Measurements from ENCODE around the gene GMDS.

Gene GMDS

GRCh38 chr6:1611572-1612298, 633.7 kb downstream of the GMDS start:
- Histone ChIP-seq H3K27me3 (ENCODE audit: low read depth, low read length) (no peaks in the 10 kb centered on the region), H3K4me2 (ENCODE audit: low read length) (peak overlapping the region; percentile 72), H3K9ac (ENCODE audit: low read length) (peak overlapping the region; percentile 16; the same call in 1 of the 2 replicates), H3K4me3 (ENCODE audit: low read length) (peak overlapping the region; percentile 76), H3K79me2 (ENCODE audit: low read length) (peaks cover 43% of the 10 kb centered on the region), H4K20me1 (ENCODE audit: insufficient read depth, low read length) (no peaks in the 10 kb centered on the region), H3K4me1 (ENCODE audit: low read length) (peaks cover 26% of the 10 kb centered on the region), H2AFZ (ENCODE audit: low read depth, low read length) (no peak overlapping the region), H3K9me3 (ENCODE audit: insufficient read depth, low read length) (no peaks in the 10 kb centered on the region), H3K27ac (ENCODE audit: low read length) (no peak overlapping the region), H3K36me3 (replicated peaks; ENCODE audit: low read depth, low read length) (peaks cover 25% of the 10 kb centered on the region)
- TF ChIP-seq EZH2phosphoT487 (IDR thresholded peaks at IDR 0.05; ENCODE audit: low read depth): no peak
- TF ChIP-seq, protein P1, sequence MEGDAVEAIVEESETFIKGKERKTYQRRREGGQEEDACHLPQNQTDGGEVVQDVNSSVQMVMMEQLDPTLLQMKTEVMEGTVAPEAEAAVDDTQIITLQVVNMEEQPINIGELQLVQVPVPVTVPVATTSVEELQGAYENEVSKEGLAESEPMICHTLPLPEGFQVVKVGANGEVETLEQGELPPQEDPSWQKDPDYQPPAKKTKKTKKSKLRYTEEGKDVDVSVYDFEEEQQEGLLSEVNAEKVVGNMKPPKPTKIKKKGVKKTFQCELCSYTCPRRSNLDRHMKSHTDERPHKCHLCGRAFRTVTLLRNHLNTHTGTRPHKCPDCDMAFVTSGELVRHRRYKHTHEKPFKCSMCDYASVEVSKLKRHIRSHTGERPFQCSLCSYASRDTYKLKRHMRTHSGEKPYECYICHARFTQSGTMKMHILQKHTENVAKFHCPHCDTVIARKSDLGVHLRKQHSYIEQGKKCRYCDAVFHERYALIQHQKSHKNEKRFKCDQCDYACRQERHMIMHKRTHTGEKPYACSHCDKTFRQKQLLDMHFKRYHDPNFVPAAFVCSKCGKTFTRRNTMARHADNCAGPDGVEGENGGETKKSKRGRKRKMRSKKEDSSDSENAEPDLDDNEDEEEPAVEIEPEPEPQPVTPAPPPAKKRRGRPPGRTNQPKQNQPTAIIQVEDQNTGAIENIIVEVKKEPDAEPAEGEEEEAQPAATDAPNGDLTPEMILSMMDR (IDR thresholded peaks at IDR 0.05; ENCODE audit: low read depth, low read length): no peak

DNA sequence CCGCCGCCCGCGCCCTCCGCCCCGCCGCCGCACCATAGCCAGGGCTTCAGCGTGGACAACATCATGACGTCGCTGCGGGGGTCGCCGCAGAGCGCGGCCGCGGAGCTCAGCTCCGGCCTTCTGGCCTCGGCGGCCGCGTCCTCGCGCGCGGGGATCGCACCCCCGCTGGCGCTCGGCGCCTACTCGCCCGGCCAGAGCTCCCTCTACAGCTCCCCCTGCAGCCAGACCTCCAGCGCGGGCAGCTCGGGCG, 634.2 kb downstream of the GMDS start:
- H3K27me3 ChIP-seq (ENCODE audit: low read depth, low read length): no peaks in the 10 kb centered on the region
- no peak overlapping the region for H3K9ac ChIP-seq (ENCODE audit: low read length)

DNA sequence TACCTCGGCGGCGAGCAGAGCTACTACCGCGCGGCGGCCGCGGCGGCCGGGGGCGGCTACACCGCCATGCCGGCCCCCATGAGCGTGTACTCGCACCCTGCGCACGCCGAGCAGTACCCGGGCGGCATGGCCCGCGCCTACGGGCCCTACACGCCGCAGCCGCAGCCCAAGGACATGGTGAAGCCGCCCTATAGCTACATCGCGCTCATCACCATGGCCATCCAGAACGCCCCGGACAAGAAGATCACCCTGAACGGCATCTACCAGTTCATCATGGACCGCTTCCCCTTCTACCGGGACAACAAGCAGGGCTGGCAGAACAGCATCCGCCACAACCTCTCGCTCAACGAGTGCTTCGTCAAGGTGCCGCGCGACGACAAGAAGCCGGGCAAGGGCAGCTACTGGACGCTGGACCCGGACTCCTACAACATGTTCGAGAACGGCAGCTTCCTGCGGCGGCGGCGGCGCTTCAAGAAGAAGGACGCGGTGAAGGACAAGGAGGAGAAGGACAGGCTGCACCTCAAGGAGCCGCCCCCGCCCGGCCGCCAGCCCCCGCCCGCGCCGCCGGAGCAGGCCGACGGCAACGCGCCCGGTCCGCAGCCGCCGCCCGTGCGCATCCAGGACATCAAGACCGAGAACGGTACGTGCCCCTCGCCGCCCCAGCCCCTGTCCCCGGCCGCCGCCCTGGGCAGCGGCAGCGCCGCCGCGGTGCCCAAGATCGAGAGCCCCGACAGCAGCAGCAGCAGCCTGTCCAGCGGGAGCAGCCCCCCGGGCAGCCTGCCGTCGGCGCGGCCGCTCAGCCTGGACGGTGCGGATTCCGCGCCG, 634.7 kb downstream of the GMDS start:
- Histone ChIP-seq H3K36me3 (replicated peaks; ENCODE audit: low read depth, low read length) (peaks cover 25% of the 10 kb centered on the region), H3K79me2 (ENCODE audit: low read length) (peaks cover 43% of the 10 kb centered on the region), H3K4me1 (ENCODE audit: low read length) (peaks cover 32% of the 10 kb centered on the region), H3K4me3 (ENCODE audit: low read length) (peak overlapping the region; percentile 98), H3K9me3 (ENCODE audit: insufficient read depth, low read length) (no peaks in the 10 kb centered on the region), H3K9ac (ENCODE audit: low read length) (no peak overlapping the region), H3K27ac (ENCODE audit: low read length) (no peak overlapping the region), H3K4me2 (ENCODE audit: low read length) (peak overlapping the region; percentile 58), H2AFZ (ENCODE audit: low read depth, low read length) (no peak overlapping the region), H4K20me1 (ENCODE audit: insufficient read depth, low read length) (no peaks in the 10 kb centered on the region), H3K27me3 (ENCODE audit: low read depth, low read length) (no peaks in the 10 kb centered on the region)
- no peak for TF ChIP-seq EZH2phosphoT487 (IDR thresholded peaks at IDR 0.05; ENCODE audit: low read depth)
- TF ChIP-seq, protein P1 (IDR thresholded peaks at IDR 0.05; ENCODE audit: low read depth, low read length): no peak

More for the DNA sequence above, 634.2 kb downstream of the GMDS start:
- Histone ChIP-seq H3K4me1 (ENCODE audit: low read length) (peaks cover 31% of the 10 kb centered on the region), H3K27ac (ENCODE audit: low read length) (no peak overlapping the region), H3K4me3 (ENCODE audit: low read length) (no peak overlapping the region), H3K79me2 (ENCODE audit: low read length) (peaks cover 43% of the 10 kb centered on the region), H3K4me2 (ENCODE audit: low read length) (no peak overlapping the region), H3K9me3 (ENCODE audit: insufficient read depth, low read length) (no peaks in the 10 kb centered on the region), H2AFZ (ENCODE audit: low read depth, low read length) (no peak overlapping the region), H4K20me1 (ENCODE audit: insufficient read depth, low read length) (no peaks in the 10 kb centered on the region), H3K36me3 (replicated peaks; ENCODE audit: low read depth, low read length) (peaks cover 25% of the 10 kb centered on the region)
- TF ChIP-seq EZH2phosphoT487 (IDR thresholded peaks at IDR 0.05; ENCODE audit: low read depth): no peak

- no peaks in the 10 kb centered on the region for H3K9me3 ChIP-seq (ENCODE audit: insufficient read depth, low read length)
- H3K4me3 ChIP-seq (ENCODE audit: low read length): peak within 1 kb of the TSS; percentile 98
- peaks cover 43% of the 10 kb centered on the region for H3K79me2 ChIP-seq (ENCODE audit: low read length)
- peaks cover 32% of the 10 kb centered on the region for H3K4me1 ChIP-seq (ENCODE audit: low read length)
- H4K20me1 ChIP-seq (ENCODE audit: insufficient read depth, low read length): no peaks in the 10 kb centered on the region
- peak within 1 kb of the TSS; percentile 96 for H3K9ac ChIP-seq (ENCODE audit: low read length)
- H3K36me3 ChIP-seq (replicated peaks; ENCODE audit: low read depth, low read length): peaks cover 25% of the 10 kb centered on the region
- H2AFZ ChIP-seq (ENCODE audit: low read depth, low read length): peak within 1 kb of the TSS; percentile 46; the same call in 1 of the 2 replicates
- peak within 1 kb of the TSS; percentile 99 for H3K4me2 ChIP-seq (ENCODE audit: low read length)
- peak within 1 kb of the TSS; percentile 67 for H3K27ac ChIP-seq (ENCODE audit: low read length)
- no peaks in the 10 kb centered on the region for H3K27me3 ChIP-seq (ENCODE audit: low read depth, low read length)
- TF ChIP-seq EZH2phosphoT487 (IDR thresholded peaks at IDR 0.05; ENCODE audit: low read depth): no peak
- TF ChIP-seq, protein P1 (IDR thresholded peaks at IDR 0.05; ENCODE audit: low read depth, low read length): no peak
Measured at GRCh38 chr6:1609648-1610496, 635.5 kb downstream of the GMDS start, which contains the start of gene FOXC1. Gene FOXC1 (plus strand): TSS chr6:1609915. CDS start chr6:1610446, 531 bp downstream.

Data from OCI-LY3 (cell line).